ENCODE results near the gene TSPAN17. TPM values are rescaled to one million over a fixed set of nuclear protein-coding genes. Genes with fewer than 3 reads are reported as not detected.
A peak's percentile ranks its signal among the peaks of the same experiment; 100 is the strongest.

TSPAN17 gene
- total and polyA plus RNA-seq, 9 of the 15 experiments (the other 6 are each of a cell fraction or from before 2014, with no cell fraction given), result 0.73 to 58.3 (median 34.5) TPM

DNA sequence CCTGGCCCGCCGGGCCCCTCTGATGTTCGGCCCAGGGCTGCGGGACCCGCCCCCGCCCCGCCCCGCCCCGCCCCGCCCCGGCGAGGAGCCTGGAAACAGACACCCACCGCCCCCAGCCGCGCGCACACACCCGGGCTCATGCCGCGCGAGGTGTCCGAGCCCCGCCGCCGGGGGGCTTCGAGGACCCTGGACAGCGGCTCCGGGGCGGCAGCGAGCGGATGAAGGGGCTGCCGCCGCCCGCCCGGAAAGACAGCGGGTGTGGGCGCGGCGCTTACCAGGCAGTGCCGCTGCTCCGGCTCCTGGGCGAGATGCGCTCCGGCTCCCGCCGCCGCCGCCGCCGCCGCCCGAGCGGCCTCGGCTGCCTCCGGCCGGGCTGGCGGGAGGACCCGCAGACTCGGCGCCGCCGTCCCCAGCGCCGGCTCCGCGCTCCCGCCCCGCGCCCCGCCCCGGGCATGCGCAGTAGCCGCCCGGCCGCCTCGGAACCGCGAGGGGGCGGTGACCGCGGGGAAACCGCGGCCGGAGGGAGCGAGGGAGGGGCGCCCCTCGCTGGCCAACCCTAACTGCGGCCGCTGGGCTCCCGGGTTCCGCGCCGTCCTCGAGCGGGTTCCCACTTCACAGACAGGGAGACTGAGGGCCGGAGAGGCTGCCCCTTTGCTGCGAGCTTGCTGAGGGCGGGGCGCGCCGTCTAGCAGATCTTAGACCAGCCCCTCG lies 37.4 kb upstream of the TSPAN17 start, which contains the start of gene GPRIN1:
GPRIN1 (minus strand) TSS at position 433 of the 711 bp plus-strand sequence. CDS start 10,322 bp downstream, outside the sequence.
- Histone ChIP-seq H3K9me3 (replicated peaks; ENCODE audit: control insufficient read depth, insufficient read depth, low read depth, low read length) (no peaks in the 10 kb centered on the region), H3K27ac (ENCODE audit: extremely low read depth, low read depth, low read length) (peak within 1 kb of the TSS; percentile 62; the same call in 2 of the 3 replicates), H2AFZ (ENCODE audit: low read depth, low read length) (peak within 1 kb of the TSS; percentile 92), H3K4me2 (ENCODE audit: insufficient read depth, low read length) (peak within 1 kb of the TSS; percentile 83), H3K4me1 (replicated peaks in 1 of 2; ENCODE audit: control insufficient read depth in 2 of 2, insufficient read depth in 2 of 2, low read length in 2 of 2) (peaks cover 23 to 30% of the 10 kb centered on the region in 2 experiments; a peak in 4 of 5 replicates), H3K9ac (ENCODE audit: insufficient read depth in 1 of 2, low read depth in 2 of 2, low read length in 2 of 2) (peak within 1 kb of the TSS; percentile 56 to 91; a peak in 3 of 4 replicates), H3K36me3 (ENCODE audit: control insufficient read depth, insufficient read depth, low read length) (peaks cover 3% of the 10 kb centered on the region; the same call in 2 of the 3 replicates), H3K27me3 (ENCODE audit: control insufficient read depth in 2 of 2, insufficient read depth in 2 of 2, low read length in 2 of 2) (peaks cover 0 to 6% of the 10 kb centered on the region in 2 experiments; a peak in 1 of 5 replicates), H3K9me1 (ENCODE audit: control insufficient read depth, insufficient read depth, low read length) (peaks cover 9% of the 10 kb centered on the region), H4K20me1 (replicated peaks; ENCODE audit: control insufficient read depth, insufficient read depth, low read length) (peaks cover 34% of the 10 kb centered on the region), H3K79me2 (ENCODE audit: control insufficient read depth, insufficient read depth, low read length) (peaks cover 2% of the 10 kb centered on the region; the same call in 1 of the 3 replicates), H3K4me3 (peak within 1 kb of the TSS; percentile 63)
- ATAC-seq, result peak; percentile 89
- WGBS (ENCODE audit: insufficient coverage, low coverage, missing lambda C conversion rate), result 0% methylated on average over 4 of the region's 101 CpGs
- no TSS peak for BruUV-seq (replicated peaks)
- no peak for FAIRE-seq
- intact Hi-C loops (cut with micrococcal nuclease) (loop anchor here (2.0 kb wide), 1 partner anchor 35 kb away; no protein-coding TSS in a partner anchor), in situ Hi-C loops (cut with MboI) (no loop called here)
- ChIA-PET CTCF (ENCODE audit: low intra/inter-chr PET ratio) (interaction anchor here (0.5 to 1.5 kb wide), 3 partner anchors 24 to 193 kb away, joined by 3 to 7 read pairs (median 5); partner anchors contain the start of gene CLTB), POLR2A (interaction anchor here (0.7 kb wide), 1 partner anchor 8 kb away, joined by 3 read pairs; no protein-coding TSS in a partner anchor)
- peak; percentile 83 to 95 (median 94) for DNase-seq (ENCODE audit: extremely low read depth in 1 of 4, low spot score in 3 of 4)
- TF ChIP-seq SMAD4 (CRISPR knock-in tag; conservative IDR thresholded peaks at IDR 0.05) (0 out of 2 replicates have a peak, but pooled peaks have one; percentile 58), BCOR (IDR thresholded peaks at IDR 0.05) (peak; percentile 64), ARID2 (IDR thresholded peaks at IDR 0.05) (no peak), ZBTB2 (IDR thresholded peaks at IDR 0.05) (no peak), ZNF431 (CRISPR knock-in tag; IDR thresholded peaks at IDR 0.05) (no peak), MCM3 (IDR thresholded peaks at IDR 0.05) (no peak)
- TF ChIP-seq, protein P1, sequence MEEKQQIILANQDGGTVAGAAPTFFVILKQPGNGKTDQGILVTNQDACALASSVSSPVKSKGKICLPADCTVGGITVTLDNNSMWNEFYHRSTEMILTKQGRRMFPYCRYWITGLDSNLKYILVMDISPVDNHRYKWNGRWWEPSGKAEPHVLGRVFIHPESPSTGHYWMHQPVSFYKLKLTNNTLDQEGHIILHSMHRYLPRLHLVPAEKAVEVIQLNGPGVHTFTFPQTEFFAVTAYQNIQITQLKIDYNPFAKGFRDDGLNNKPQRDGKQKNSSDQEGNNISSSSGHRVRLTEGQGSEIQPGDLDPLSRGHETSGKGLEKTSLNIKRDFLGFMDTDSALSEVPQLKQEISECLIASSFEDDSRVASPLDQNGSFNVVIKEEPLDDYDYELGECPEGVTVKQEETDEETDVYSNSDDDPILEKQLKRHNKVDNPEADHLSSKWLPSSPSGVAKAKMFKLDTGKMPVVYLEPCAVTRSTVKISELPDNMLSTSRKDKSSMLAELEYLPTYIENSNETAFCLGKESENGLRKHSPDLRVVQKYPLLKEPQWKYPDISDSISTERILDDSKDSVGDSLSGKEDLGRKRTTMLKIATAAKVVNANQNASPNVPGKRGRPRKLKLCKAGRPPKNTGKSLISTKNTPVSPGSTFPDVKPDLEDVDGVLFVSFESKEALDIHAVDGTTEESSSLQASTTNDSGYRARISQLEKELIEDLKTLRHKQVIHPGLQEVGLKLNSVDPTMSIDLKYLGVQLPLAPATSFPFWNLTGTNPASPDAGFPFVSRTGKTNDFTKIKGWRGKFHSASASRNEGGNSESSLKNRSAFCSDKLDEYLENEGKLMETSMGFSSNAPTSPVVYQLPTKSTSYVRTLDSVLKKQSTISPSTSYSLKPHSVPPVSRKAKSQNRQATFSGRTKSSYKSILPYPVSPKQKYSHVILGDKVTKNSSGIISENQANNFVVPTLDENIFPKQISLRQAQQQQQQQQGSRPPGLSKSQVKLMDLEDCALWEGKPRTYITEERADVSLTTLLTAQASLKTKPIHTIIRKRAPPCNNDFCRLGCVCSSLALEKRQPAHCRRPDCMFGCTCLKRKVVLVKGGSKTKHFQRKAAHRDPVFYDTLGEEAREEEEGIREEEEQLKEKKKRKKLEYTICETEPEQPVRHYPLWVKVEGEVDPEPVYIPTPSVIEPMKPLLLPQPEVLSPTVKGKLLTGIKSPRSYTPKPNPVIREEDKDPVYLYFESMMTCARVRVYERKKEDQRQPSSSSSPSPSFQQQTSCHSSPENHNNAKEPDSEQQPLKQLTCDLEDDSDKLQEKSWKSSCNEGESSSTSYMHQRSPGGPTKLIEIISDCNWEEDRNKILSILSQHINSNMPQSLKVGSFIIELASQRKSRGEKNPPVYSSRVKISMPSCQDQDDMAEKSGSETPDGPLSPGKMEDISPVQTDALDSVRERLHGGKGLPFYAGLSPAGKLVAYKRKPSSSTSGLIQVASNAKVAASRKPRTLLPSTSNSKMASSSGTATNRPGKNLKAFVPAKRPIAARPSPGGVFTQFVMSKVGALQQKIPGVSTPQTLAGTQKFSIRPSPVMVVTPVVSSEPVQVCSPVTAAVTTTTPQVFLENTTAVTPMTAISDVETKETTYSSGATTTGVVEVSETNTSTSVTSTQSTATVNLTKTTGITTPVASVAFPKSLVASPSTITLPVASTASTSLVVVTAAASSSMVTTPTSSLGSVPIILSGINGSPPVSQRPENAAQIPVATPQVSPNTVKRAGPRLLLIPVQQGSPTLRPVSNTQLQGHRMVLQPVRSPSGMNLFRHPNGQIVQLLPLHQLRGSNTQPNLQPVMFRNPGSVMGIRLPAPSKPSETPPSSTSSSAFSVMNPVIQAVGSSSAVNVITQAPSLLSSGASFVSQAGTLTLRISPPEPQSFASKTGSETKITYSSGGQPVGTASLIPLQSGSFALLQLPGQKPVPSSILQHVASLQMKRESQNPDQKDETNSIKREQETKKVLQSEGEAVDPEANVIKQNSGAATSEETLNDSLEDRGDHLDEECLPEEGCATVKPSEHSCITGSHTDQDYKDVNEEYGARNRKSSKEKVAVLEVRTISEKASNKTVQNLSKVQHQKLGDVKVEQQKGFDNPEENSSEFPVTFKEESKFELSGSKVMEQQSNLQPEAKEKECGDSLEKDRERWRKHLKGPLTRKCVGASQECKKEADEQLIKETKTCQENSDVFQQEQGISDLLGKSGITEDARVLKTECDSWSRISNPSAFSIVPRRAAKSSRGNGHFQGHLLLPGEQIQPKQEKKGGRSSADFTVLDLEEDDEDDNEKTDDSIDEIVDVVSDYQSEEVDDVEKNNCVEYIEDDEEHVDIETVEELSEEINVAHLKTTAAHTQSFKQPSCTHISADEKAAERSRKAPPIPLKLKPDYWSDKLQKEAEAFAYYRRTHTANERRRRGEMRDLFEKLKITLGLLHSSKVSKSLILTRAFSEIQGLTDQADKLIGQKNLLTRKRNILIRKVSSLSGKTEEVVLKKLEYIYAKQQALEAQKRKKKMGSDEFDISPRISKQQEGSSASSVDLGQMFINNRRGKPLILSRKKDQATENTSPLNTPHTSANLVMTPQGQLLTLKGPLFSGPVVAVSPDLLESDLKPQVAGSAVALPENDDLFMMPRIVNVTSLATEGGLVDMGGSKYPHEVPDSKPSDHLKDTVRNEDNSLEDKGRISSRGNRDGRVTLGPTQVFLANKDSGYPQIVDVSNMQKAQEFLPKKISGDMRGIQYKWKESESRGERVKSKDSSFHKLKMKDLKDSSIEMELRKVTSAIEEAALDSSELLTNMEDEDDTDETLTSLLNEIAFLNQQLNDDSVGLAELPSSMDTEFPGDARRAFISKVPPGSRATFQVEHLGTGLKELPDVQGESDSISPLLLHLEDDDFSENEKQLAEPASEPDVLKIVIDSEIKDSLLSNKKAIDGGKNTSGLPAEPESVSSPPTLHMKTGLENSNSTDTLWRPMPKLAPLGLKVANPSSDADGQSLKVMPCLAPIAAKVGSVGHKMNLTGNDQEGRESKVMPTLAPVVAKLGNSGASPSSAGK (IDR thresholded peaks at IDR 0.05), result no peak
